Pancreas (tissue), 10 donors: ENCODE results near the gene KIAA1671. TPM values are rescaled to one million over a fixed set of nuclear protein-coding genes. Genes with fewer than 3 reads are reported as not detected.

ENCODE experiments used
- ATAC-seq, 4 donors: fragments of 200-7000 bp; cut with Tn5 transposase; one replicate each; pipeline versions ENCODE4 v1.8.0 to v1.9.1; 2020; ENCODE audit warnings: mild to moderate bottlenecking in 4 of 4, moderate library complexity in 4 of 4
- DNase-seq, 6 donors: peaks; one replicate each; pipeline ENCODE4 v3.0.0-alpha.2; 2020
- FAIRE-seq: peaks from 2 replicates; lab custom pipeline; 2012; peaks lifted over from hg19 to GRCh38; lab: Jason Lieb, UNC
- H3K27ac ChIP-seq, 4 donors: fragments of 200-600 bp; sonication (generic); 1 replicate in 3 of 4; 2 replicates in 1 of 4; pipeline versions ENCODE4 v1.5.0 to v1.8.0; 2020
- H3K27me3 ChIP-seq, 4 donors: fragments of 200-600 bp; one replicate each; pipeline ENCODE4 v1.8.0; 2021
- H3K36me3 ChIP-seq, 3 donors: fragments of 200-600 bp; sonication (generic) in 1 of 3; one replicate each; pipeline versions ENCODE4 v1.5.0 to v1.8.0; 2020 to 2021
- H3K4me1 ChIP-seq, 3 donors: fragments of 200-600 bp; one replicate each; pipeline ENCODE4 v1.8.0; 2021
- H3K4me3 ChIP-seq, 4 donors: fragments of 200-600 bp; sonication (generic) in 2 of 4; one replicate each; pipeline versions ENCODE4 v1.5.0 to v1.8.0; 2020 to 2021
- H3K9me3 ChIP-seq, 4 donors: fragments of 200-600 bp; one replicate each; pipeline ENCODE4 v1.8.0; 2021
- WGBS, 2 donors: extraction: QIAGEN DNeasy Blood & Tissue Kit; methylation state at CpG; one replicate each; pipeline ENCODE4 v1.1.7; 2013; 5-methylcytosine and 5-hydroxymethylcytosine counted together
- intact Hi-C, 3 donors: fragments of 100-400 bp; cut with DNase I; formaldehyde crosslinking; loops; one replicate each; pipeline versions ENCODE4 v1.11.1 to v1.14.2; 2022
- polyA plus RNA-seq, 2 donors: library from polyadenylated mRNA; stranded (reverse); fragments of 200-250 nt; gene quantifications; one replicate each; pipeline ENCODE4 v1.2.3, GENCODE V29; 2013
- total RNA-seq, 6 donors: library from RNA; stranded (reverse); fragmentation: NEBNext Ultra II Directional in 4 of 6; extraction: Animal tissue kit (Norgen Biotek cat#: 25700) in 4 of 6; gene quantifications; one replicate each; pipeline versions ENCODE4 v1.2.1 to v1.2.4, GENCODE V29; 2021 to 2023
- TF ChIP-seq, protein P1 (sequence below), 4 donors: fragments of 200-600 bp; sonication (generic) in 3 of 4; IDR thresholded peaks; one replicate each; pipeline versions ENCODE4 v1.5.0 to v1.8.0; 2021; ENCODE audit warnings: antibody characterized with exemption in 4 of 4
- donor health status: healthy with polysubstance abuse.
- donor health status: DM: no; HTN: no; CAD: no; lungs with moderate emphysema.
- donor health status: DM: no; HTN: no; CAD: no.
- donor health status: control.
- donor health status: control.
- donor health status: Bipolar disorder and iron deficiency.
- donor health status: DM: yes; HTN: yes; CAD: no.
- donor health status: DM: no; HTN: no; CAD: no.
- donor health status: DM: no; HTN: no; CAD: no.
- donor health status: DM: yes; HTN: yes; CAD: no.

Gene KIAA1671
- total and polyA plus RNA-seq, 8 donors, result 8.3 to 28.8 (median 19.0) TPM

DNA sequence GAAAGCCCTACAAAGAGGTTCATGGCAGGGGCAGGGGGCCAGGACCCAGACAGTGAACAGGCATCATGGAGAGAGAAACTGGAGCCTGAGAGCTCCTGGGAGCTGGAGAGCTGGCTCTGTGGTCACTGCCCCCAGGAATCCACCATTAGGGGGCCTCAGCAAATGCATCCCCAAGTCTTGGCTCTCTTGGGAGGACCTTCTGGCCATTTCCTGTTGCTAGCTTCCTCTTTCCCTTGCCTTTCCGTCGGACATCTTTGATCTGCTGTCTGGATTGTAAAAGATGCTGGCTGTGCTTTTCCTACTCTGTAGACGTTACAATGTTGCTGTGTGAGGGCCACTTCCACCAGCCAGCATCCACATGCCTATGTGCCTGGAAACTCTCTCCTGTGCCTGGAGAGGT is 259.8 kb downstream of the KIAA1671 start:
- TF ChIP-seq, protein P1, sequence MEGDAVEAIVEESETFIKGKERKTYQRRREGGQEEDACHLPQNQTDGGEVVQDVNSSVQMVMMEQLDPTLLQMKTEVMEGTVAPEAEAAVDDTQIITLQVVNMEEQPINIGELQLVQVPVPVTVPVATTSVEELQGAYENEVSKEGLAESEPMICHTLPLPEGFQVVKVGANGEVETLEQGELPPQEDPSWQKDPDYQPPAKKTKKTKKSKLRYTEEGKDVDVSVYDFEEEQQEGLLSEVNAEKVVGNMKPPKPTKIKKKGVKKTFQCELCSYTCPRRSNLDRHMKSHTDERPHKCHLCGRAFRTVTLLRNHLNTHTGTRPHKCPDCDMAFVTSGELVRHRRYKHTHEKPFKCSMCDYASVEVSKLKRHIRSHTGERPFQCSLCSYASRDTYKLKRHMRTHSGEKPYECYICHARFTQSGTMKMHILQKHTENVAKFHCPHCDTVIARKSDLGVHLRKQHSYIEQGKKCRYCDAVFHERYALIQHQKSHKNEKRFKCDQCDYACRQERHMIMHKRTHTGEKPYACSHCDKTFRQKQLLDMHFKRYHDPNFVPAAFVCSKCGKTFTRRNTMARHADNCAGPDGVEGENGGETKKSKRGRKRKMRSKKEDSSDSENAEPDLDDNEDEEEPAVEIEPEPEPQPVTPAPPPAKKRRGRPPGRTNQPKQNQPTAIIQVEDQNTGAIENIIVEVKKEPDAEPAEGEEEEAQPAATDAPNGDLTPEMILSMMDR (IDR thresholded peaks at IDR 0.05), result no peak
- no peaks in the 10 kb centered on the region for H3K4me1 ChIP-seq
- no peaks in the 10 kb centered on the region for H3K9me3 ChIP-seq
- H3K27ac ChIP-seq, result no peak overlapping the region
- H3K27me3 ChIP-seq, result no peaks in the 10 kb centered on the region
- intact Hi-C loops, result no loop called here
- no peak for FAIRE-seq
- H3K36me3 ChIP-seq, result no peaks in the 10 kb centered on the region
- ATAC-seq, result no peak
- H3K4me3 ChIP-seq, result no peak overlapping the region
- DNase-seq, result no peak
- WGBS, 2 donors, result 64 to 71% methylated on average over 3 of the region's 3 CpGs

DNA sequence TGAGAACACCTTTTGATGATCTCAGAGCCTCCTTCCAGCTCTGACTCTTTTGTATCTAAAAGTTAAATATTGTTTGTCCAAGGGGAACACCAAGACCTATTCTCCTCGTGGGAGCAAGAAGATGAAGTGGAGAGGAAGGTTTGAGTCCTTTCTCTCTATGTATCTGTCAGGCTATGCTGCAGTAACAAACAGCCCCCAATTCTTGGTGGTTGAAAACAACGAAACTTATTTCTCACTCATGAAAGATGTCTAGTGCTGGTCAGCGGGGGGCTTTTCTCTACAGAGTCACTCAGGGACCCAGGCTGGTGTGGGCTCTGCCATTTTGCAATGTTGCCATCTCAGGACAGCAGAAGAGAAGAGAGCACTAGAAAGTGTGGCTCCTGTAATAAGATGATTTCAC is 260.7 kb downstream of the KIAA1671 start:
- no peaks in the 10 kb centered on the region for H3K9me3 ChIP-seq
- no peak overlapping the region for H3K27ac ChIP-seq
- 62 to 75% methylated on average over 3 of the region's 3 CpGs for WGBS, 2 donors
- intact Hi-C loops, result no loop called here
- TF ChIP-seq, protein P1 (IDR thresholded peaks at IDR 0.05), result no peak
- FAIRE-seq (no peak), DNase-seq (no peak), ATAC-seq (no peak)
- H3K27me3 ChIP-seq, result no peaks in the 10 kb centered on the region
- H3K4me3 ChIP-seq, result no peak overlapping the region
- H3K4me1 ChIP-seq, result no peaks in the 10 kb centered on the region
- no peaks in the 10 kb centered on the region for H3K36me3 ChIP-seq

DNA sequence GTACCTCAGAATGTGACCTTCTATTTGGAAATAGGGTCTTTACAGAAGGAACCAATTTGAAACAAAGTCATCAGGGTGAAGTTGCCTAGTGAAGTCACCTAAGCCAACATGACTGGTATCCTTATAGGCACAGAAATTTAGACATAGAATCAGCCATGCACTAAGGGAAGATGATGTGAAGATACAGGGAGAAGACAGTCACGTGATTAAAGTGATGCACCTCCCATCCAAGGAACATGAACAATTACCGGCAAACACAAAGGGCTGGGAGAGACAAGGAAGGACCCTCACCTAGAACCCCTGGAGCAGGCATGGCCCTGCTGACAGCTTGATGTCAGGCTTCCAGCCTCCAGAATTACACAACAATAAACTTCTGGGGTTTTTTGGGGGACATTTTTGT is 263.7 kb downstream of the KIAA1671 start:
- DNase-seq (no peak), FAIRE-seq (no peak), ATAC-seq (no peak)
- TF ChIP-seq, protein P1 (IDR thresholded peaks at IDR 0.05), result no peak
- intact Hi-C loops, result no loop called here
- 69 to 73% methylated on average over 2 of the region's 2 CpGs for WGBS, 2 donors
- H3K27ac ChIP-seq, result no peak overlapping the region
- no peaks in the 10 kb centered on the region for H3K9me3 ChIP-seq
- H3K27me3 ChIP-seq, result no peaks in the 10 kb centered on the region
- no peaks in the 10 kb centered on the region for H3K36me3 ChIP-seq
- H3K4me3 ChIP-seq, result no peak overlapping the region
- H3K4me1 ChIP-seq, result no peaks in the 10 kb centered on the region

DNA sequence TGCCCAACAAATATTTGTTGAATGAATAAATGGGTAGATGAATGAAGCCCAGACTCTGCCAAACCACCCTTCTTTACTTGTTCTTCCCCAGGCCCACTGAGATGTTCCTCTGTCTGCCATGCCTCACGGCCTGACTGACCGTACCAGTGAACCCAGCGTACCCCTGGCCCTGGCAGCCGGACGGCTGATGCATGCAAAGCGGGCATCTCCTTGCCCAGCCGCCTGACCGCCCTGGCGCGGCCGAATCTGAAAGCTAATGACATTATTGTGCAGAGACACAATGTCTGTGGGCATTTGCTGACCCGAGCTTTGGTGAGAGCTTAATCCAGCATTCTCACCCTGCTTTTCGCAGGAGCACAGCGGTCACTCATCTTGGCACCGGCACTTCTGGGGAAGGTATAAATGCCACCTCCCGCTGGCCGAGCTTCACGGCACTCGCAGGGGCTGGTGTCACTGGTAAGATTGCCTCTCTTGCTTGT is 266.7 kb downstream of the KIAA1671 start, which contains the start of gene CRYBB2:
TSS of gene CRYBB2 (plus strand) at position 429 of the 479 bp plus-strand sequence. CDS start 1,791 bp downstream, outside the sequence.
- intact Hi-C loops, result no loop called here
- no peaks in the 10 kb centered on the region for H3K36me3 ChIP-seq
- ATAC-seq (no peak), FAIRE-seq (no peak), DNase-seq (no peak)
- H3K27me3 ChIP-seq, result no peaks in the 10 kb centered on the region
- H3K4me3 ChIP-seq, result no peak within 1 kb of the TSS
- no peak within 1 kb of the TSS for H3K27ac ChIP-seq
- TF ChIP-seq, protein P1 (IDR thresholded peaks at IDR 0.05), result no peak
- H3K9me3 ChIP-seq, result no peaks in the 10 kb centered on the region
- H3K4me1 ChIP-seq, result no peaks in the 10 kb centered on the region
- WGBS, 2 donors, result 81 to 87% methylated on average over 19 of the region's 19 CpGs

DNA sequence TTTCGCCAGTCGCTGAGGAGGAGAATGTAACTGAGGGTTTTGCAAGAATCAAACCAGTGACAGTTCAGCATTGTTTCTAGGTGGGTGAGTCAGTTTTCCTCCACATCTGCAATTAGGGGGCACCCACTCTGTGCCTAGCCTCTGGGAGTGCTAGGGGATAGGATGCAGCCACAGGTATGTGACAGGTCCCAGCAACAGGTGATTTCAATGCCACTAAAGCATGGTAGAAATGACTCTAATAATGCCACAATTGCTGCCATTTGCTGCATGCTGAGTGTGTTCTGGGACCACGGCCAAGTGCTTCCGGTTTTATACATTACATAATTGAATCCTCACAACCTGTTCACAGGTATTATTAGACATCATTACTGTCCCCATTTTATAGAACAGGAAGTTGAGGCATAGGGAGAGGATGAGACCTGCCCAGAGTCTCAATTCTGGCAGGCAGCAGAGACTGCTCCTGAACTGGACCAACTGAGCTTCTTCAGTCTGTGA is 267.5 kb downstream of the KIAA1671 start:
- H3K4me3 ChIP-seq, result no peak overlapping the region
- intact Hi-C loops, result no loop called here
- TF ChIP-seq, protein P1 (IDR thresholded peaks at IDR 0.05), result no peak
- DNase-seq (no peak), ATAC-seq (no peak), FAIRE-seq (no peak)
- no peaks in the 10 kb centered on the region for H3K27me3 ChIP-seq
- no peaks in the 10 kb centered on the region for H3K4me1 ChIP-seq
- WGBS, 2 donors, result 46 to 59% methylated on average over 4 of the region's 4 CpGs
- no peaks in the 10 kb centered on the region for H3K9me3 ChIP-seq
- H3K36me3 ChIP-seq, result no peaks in the 10 kb centered on the region
- H3K27ac ChIP-seq, result no peak overlapping the region
